ENCODE measurements around the gene LPAR3.

DNA sequence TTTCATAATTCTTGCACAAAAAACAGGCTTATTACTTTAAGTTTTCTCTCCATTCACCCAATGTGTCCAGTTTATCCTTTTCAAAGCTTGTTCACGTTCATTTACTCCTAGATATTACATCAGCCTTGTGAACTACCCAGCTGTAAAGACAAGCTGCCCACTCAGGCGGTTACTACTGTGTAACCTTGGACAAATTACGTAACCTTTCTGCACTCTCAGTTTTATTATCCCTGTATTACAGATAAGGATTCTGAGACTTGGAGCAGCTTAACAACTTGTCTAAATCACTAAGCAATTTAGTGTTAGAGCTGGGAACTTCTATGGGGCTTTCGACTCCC is 20.5 kb upstream of the LPAR3 start:
- TF ChIP-seq, protein P1, sequence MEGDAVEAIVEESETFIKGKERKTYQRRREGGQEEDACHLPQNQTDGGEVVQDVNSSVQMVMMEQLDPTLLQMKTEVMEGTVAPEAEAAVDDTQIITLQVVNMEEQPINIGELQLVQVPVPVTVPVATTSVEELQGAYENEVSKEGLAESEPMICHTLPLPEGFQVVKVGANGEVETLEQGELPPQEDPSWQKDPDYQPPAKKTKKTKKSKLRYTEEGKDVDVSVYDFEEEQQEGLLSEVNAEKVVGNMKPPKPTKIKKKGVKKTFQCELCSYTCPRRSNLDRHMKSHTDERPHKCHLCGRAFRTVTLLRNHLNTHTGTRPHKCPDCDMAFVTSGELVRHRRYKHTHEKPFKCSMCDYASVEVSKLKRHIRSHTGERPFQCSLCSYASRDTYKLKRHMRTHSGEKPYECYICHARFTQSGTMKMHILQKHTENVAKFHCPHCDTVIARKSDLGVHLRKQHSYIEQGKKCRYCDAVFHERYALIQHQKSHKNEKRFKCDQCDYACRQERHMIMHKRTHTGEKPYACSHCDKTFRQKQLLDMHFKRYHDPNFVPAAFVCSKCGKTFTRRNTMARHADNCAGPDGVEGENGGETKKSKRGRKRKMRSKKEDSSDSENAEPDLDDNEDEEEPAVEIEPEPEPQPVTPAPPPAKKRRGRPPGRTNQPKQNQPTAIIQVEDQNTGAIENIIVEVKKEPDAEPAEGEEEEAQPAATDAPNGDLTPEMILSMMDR (IDR thresholded peaks at IDR 0.05) = no peak
- no peak for TF ChIP-seq EZH2 (IDR thresholded peaks at IDR 0.05; ENCODE audit: borderline replicate concordance, insufficient read depth, low read depth, low read length, poor library complexity, severe bottlenecking)

All from B cell (primary cell).